ENCODE data around the gene ZNF141.
A peak's percentile ranks its signal among the peaks of the same experiment; 100 is the strongest.
"Not testable (repeated sequence)": the region's sequence is repeated elsewhere in the genome, so short reads cannot be mapped to it uniquely, and the experiment has no call there.

Gene ZNF141

GRCh38 chr4:337143-337931 is at the start of gene ZNF141:
Gene ZNF141 (plus strand): TSS chr4:337814. CDS start chr4:337984, 170 bp downstream.
- peak; percentile 91 for DNase-seq

GRCh38 chr4:288891-289290 is 48.7 kb upstream of the ZNF141 start:
- DNase-seq: no peak

- no peak for DNase-seq
These were observed 42.9 kb upstream of the ZNF141 start for GRCh38 chr4:294732-295131.

GRCh38 chr4:302381-302780 is 35.2 kb upstream of the ZNF141 start:
- no peak for DNase-seq

GRCh38 chr4:304516-304915 is 33.1 kb upstream of the ZNF141 start:
- not testable (repeated sequence) for DNase-seq

- DNase-seq: no peak
These were observed 32.5 kb upstream of the ZNF141 start, which contains the start of gene ZNF732 for GRCh38 chr4:304969-305680. Gene ZNF732 (minus strand): TSS chr4:305474. CDS start chr4:305310, 164 bp downstream.

- no peak for DNase-seq
These were observed 31.1 kb upstream of the ZNF141 start for GRCh38 chr4:306551-306961.

GRCh38 chr4:309807-310206 is 27.8 kb upstream of the ZNF141 start:
- no peak for DNase-seq

- no peak for DNase-seq
These were observed 23.2 kb upstream of the ZNF141 start for GRCh38 chr4:314296-314903.

- DNase-seq: no peak
These were observed 8.9 kb upstream of the ZNF141 start for GRCh38 chr4:328729-329128.

GRCh38 chr4:335515-335914 is 2.1 kb upstream of the ZNF141 start:
- no peak for DNase-seq

- DNase-seq: no peak
These were observed 1.3 kb upstream of the ZNF141 start for GRCh38 chr4:336099-336892.

- peak; percentile 45 for DNase-seq
These were observed 796 bp upstream of the ZNF141 start for GRCh38 chr4:336893-337142.

GRCh38 chr4:337932-338758 is 531 bp downstream of the ZNF141 start:
- peak; percentile 69 for DNase-seq

GRCh38 chr4:338759-339097 is 1.1 kb downstream of the ZNF141 start:
- DNase-seq: no peak

- no peak for DNase-seq
These were observed 2.4 kb downstream of the ZNF141 start for GRCh38 chr4:340011-340410.

GRCh38 chr4:373062-373839 is 35.6 kb downstream of the ZNF141 start:
- no peak for DNase-seq

- no peak for DNase-seq
These were observed 36.9 kb downstream of the ZNF141 start for GRCh38 chr4:374298-375160.

GRCh38 chr4:384311-385010 is 46.8 kb downstream of the ZNF141 start:
- DNase-seq: no peak
